ENCODE measurements around the gene TSHZ2.
"Not testable (repeated sequence)": the region's sequence is repeated elsewhere in the genome, so short reads cannot be mapped to it uniquely, and the experiment has no call there.

The TSHZ2 gene

DNA sequence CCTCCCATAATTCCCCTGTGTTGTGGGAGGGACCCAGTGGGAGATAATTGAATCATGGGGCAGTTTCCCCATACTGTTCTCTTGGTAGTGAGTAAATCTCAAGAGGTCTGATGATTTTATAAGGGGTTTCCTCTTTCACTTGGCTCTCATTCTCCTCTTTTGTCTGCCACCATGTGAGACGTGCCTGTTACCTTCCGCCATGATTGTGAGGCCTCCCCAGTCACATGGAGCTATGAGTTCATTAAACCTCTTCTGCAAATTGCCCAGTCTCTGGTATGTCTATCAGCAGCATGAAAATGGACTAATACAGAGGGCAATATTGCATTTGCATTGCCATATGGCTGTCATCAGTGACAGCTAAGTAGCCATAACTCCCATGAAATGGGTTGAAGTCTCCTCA lies 558.3 kb downstream of the TSHZ2 start:
- H3K4me1 Mint-ChIP-seq: no peaks in the 10 kb centered on the region
- H3K4me3 Mint-ChIP-seq: no peak overlapping the region
- H3K27me3 Mint-ChIP-seq (ENCODE audit: low read depth): peaks cover 11% of the 10 kb centered on the region
- H3K9me3 Mint-ChIP-seq: no peaks in the 10 kb centered on the region
- H3K27ac Mint-ChIP-seq: no peak overlapping the region
- TF ChIP-seq, protein P1, sequence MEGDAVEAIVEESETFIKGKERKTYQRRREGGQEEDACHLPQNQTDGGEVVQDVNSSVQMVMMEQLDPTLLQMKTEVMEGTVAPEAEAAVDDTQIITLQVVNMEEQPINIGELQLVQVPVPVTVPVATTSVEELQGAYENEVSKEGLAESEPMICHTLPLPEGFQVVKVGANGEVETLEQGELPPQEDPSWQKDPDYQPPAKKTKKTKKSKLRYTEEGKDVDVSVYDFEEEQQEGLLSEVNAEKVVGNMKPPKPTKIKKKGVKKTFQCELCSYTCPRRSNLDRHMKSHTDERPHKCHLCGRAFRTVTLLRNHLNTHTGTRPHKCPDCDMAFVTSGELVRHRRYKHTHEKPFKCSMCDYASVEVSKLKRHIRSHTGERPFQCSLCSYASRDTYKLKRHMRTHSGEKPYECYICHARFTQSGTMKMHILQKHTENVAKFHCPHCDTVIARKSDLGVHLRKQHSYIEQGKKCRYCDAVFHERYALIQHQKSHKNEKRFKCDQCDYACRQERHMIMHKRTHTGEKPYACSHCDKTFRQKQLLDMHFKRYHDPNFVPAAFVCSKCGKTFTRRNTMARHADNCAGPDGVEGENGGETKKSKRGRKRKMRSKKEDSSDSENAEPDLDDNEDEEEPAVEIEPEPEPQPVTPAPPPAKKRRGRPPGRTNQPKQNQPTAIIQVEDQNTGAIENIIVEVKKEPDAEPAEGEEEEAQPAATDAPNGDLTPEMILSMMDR (IDR thresholded peaks at IDR 0.05; ENCODE audit: unreplicated experiment in 3 of 3): no peak
- H3K36me3 Mint-ChIP-seq (ENCODE audit: low read depth): no peaks in the 10 kb centered on the region

DNA sequence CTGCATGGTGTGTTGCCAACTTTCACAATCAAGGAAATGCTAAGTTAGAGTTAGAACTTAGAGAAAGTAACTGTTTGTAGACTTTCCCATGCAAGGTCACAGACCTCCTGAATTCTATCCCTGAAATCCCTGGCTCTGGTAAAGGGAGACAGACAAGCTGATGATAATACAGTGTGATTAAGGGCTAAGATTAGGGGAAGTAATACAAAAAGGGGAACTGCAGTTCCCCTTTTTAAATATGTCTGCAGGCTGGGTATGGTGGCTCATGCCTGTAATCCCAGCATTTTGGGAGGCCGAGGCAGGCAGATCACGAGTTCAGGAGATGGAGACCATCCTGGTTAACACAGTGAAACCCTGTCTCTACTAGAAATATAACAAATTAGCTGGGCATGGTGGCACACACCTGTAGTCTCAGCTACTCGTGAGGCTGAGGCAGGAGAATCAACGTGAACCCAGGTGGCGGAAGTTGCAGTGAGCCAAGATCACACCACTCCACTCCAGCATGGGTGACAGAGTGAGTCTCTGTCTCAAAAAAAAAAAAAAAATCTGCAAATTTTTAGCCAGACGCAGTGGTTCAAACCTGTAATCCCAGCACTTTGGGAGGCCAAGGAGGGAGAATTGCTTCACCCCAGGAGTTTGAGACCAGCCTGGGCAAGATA lies 560.6 kb downstream of the TSHZ2 start:
- H3K36me3 Mint-ChIP-seq (ENCODE audit: low read depth); H3K4me1 Mint-ChIP-seq; H3K27me3 Mint-ChIP-seq (ENCODE audit: low read depth); H3K27ac Mint-ChIP-seq; H3K4me3 Mint-ChIP-seq; H3K9me3 Mint-ChIP-seq: not testable (repeated sequence)

DNA sequence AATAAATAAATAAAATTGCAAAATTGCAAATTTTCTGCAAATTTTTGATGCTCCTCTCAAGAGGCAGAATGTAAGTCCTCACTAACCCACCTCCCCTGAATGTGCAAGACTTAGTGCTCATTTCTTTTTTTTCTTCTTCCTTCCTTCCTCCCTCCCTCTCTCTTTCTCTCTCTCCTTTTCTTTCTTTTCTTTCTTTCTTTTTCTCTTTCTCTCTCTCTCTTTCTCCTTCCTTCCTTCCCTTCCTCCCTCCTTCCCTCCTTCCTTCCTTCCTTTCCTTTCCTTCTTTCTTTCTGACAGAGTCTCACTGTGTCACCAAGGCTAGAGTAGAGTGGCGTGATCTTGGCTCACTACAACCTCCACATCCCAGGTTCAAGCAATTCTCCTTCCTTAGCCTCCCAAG lies 561.3 kb downstream of the TSHZ2 start:
- Mint-ChIP-seq H3K4me1 (peaks cover 2% of the 10 kb centered on the region), H3K27ac (no peak overlapping the region), H3K36me3 (ENCODE audit: low read depth) (no peaks in the 10 kb centered on the region), H3K4me3 (no peak overlapping the region), H3K27me3 (ENCODE audit: low read depth) (peaks cover 4% of the 10 kb centered on the region), H3K9me3 (no peaks in the 10 kb centered on the region)
- TF ChIP-seq, protein P1 (IDR thresholded peaks at IDR 0.05; ENCODE audit: unreplicated experiment in 3 of 3): no peak

DNA sequence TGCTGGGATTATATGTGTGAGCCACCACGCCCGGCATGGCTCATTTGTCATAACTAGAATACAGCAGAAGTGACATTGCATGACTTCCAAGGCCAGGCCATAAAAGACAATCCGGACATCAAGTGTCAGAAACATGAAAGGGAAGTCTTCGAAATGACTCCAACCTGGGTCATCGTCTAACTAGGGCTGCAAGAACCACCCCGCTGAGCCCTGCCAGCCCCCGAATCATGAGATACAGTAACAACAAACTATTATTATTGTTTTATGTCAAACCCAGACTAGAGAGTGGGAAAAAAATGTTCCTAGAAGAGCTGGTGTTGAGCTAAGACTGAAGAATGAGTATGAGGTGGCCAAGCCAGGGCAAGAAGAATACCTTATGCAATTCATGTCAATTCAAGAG lies 561.9 kb downstream of the TSHZ2 start:
- TF ChIP-seq, protein P1 (IDR thresholded peaks at IDR 0.05; ENCODE audit: unreplicated experiment in 3 of 3): no peak
- peaks cover 3% of the 10 kb centered on the region for H3K4me1 Mint-ChIP-seq
- H3K4me3 Mint-ChIP-seq: no peak overlapping the region
- peaks cover 4% of the 10 kb centered on the region for H3K27me3 Mint-ChIP-seq (ENCODE audit: low read depth)
- H3K36me3 Mint-ChIP-seq (ENCODE audit: low read depth): no peaks in the 10 kb centered on the region
- H3K27ac Mint-ChIP-seq: no peak overlapping the region
- no peaks in the 10 kb centered on the region for H3K9me3 Mint-ChIP-seq

DNA sequence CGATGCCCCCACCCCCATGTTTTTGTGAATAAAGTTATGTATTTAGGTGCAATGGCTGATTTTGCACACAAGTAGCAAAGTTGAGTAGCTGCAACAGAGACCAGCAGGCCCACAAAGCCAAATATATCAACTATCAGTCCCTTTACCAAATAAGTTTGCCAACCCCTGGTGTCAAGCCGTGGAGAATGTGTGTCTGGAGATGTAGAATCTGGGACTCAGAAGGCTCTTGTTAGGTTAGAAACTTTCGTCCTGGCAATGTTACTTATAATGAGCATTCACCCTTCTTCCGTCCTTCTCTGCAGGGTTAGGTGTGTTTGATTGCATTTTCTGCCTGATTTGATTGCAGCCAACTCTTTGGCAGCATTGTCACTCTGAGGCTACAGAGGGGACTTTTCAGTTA lies 563.7 kb downstream of the TSHZ2 start:
- Mint-ChIP-seq H3K36me3 (ENCODE audit: low read depth) (no peaks in the 10 kb centered on the region), H3K4me3 (no peak overlapping the region)

DNA sequence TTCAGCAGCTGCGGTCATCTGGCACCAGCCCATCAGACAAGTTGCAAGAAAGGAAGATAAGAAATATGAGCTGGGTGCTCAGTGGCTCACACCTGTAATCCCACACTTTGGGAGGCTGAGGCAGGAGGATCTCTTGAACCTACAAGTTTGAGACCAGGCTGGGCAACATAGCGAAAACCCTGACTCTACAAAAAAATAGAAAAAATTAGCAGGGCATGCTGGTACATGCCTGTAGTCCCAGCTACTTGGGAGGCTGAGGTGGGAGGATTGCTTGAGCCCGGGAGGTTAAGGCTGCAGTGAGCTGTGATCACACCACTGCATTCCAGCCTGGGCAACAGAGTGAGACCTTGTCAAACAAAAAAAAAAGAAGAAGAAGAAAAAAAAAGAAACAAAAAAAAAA lies 564.2 kb downstream of the TSHZ2 start:
- not testable (repeated sequence) for H3K9me3 Mint-ChIP-seq; H3K4me3 Mint-ChIP-seq; H3K27me3 Mint-ChIP-seq (ENCODE audit: low read depth); H3K36me3 Mint-ChIP-seq (ENCODE audit: low read depth)
- H3K4me1 Mint-ChIP-seq: peaks cover 12% of the 10 kb centered on the region
- H3K27ac Mint-ChIP-seq: peak overlapping the region in 1 of 3 experiments; percentile 62

More for the DNA sequence above, 563.7 kb downstream of the TSHZ2 start:
- H3K4me1 Mint-ChIP-seq: peaks cover 12% of the 10 kb centered on the region
- H3K9me3 Mint-ChIP-seq: no peaks in the 10 kb centered on the region
- H3K27ac Mint-ChIP-seq: peak overlapping the region in 1 of 3 experiments; percentile 62
- peaks cover 4% of the 10 kb centered on the region for H3K27me3 Mint-ChIP-seq (ENCODE audit: low read depth)
- TF ChIP-seq, protein P1 (IDR thresholded peaks at IDR 0.05; ENCODE audit: unreplicated experiment in 3 of 3): no peak

DNA sequence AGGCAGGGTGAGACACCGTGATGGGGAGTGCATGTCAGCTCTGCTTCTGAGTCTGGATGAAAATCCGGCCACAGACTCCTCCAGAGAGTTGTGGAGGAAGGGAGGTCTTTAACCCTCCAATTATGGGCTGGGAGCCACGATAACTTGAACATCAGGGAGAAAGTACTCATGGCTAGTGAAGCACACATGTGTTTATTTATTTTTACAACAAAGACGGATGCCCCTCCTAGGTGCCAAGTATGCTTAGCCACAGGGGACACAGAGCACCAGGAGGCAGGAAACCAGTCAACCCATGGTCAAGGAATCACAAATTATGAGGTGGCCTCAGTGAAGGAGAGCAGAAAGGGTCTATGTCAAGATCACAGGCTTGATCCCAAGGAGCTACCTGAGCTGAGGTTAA lies 567.4 kb downstream of the TSHZ2 start:
- H3K36me3 Mint-ChIP-seq (ENCODE audit: low read depth): no peaks in the 10 kb centered on the region
- TF ChIP-seq, protein P1 (IDR thresholded peaks at IDR 0.05; ENCODE audit: unreplicated experiment in 3 of 3): no peak
- H3K4me1 Mint-ChIP-seq: peaks cover 12% of the 10 kb centered on the region
- H3K27ac Mint-ChIP-seq: peak overlapping the region in 2 of 3 experiments; percentile 43 to 62
- H3K4me3 Mint-ChIP-seq: no peak overlapping the region
- H3K9me3 Mint-ChIP-seq: no peaks in the 10 kb centered on the region
- no peaks in the 10 kb centered on the region for H3K27me3 Mint-ChIP-seq (ENCODE audit: low read depth)
